ENCODE data around the gene IL4R. TPM values are rescaled to one million over a fixed set of nuclear protein-coding genes. Genes with fewer than 3 reads are reported as not detected.

Gene IL4R
- total and polyA plus RNA-seq, 2 of the 13 experiments (the other 11 are each of a cell fraction or from before 2014, with no cell fraction given), result 15.9 to 49.6 TPM

DNA sequence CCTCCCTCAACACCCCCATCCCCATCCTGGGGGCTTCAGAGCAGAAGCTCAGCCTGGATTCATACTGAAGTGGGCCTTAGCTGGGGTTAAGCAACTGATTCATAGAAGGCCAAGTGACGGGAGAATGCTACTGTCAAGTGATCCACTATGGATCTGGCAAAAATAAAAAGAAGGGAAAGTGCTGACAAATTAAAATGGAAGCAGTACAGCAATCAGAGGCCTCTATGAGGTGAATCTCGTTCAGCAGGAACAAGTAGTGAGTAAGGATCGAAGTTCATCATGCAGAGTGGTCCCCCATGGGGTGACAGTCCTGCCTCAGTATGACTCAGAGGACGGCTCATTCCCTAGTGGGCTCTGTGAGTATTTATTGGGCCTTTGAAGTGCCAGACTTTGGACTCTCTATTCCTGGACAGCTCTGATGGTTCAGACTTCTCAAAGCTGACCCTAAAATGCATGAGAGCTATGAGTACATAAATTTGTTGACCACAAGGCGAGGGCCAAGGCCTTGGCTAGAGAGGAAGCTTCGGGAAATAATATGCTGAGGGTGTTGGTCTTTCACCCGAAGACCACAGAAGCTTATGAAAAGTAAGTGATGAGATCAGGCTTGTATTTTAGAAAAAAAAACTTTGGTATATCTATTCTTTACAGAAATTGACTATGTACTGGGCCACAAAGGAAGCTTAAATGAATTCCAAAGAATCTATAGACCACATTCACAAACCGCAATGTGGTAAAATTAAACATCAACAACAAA is 39.9 kb upstream of the IL4R start (continued):
- TF ChIP-seq SMAD1 (CRISPR knock-in tag; IDR thresholded peaks at IDR 0.05; ENCODE audit: borderline replicate concordance, low read depth) (no peak), HOXD1 (CRISPR knock-in tag; IDR thresholded peaks at IDR 0.05) (peak; percentile 88; the same call in 1 of the 2 replicates), SSRP1 (CRISPR knock-in tag; IDR thresholded peaks at IDR 0.05) (no peak), IKZF1 (IDR thresholded peaks at IDR 0.05) (no peak), SUZ12 (IDR thresholded peaks at IDR 0.05; ENCODE audit: low read depth, low read length) (no peak), ZNF446 (CRISPR knock-in tag; IDR thresholded peaks at IDR 0.05) (no peak), HOXA7 (CRISPR knock-in tag; IDR thresholded peaks at IDR 0.05) (no peak), MTF1 (CRISPR knock-in tag; IDR thresholded peaks at IDR 0.05) (peak; percentile 79; the same call in 1 of the 2 replicates), ZNF33A (CRISPR knock-in tag; IDR thresholded peaks at IDR 0.05; ENCODE audit: borderline replicate concordance) (peak; percentile 67; the same call in 1 of the 2 replicates), CREM (IDR thresholded peaks at IDR 0.05) (peak; percentile 95), CREM (CRISPR knock-in tag; IDR thresholded peaks at IDR 0.05) (no peak), ARNTL (CRISPR knock-in tag; IDR thresholded peaks at IDR 0.05) (peak; percentile 46; the same call in 1 of the 2 replicates), RELA (CRISPR knock-in tag; IDR thresholded peaks at IDR 0.05) (no peak; the same call in 1 of the 2 replicates), ZNF44 (CRISPR knock-in tag; IDR thresholded peaks at IDR 0.05) (no peak), ZNF891 (CRISPR knock-in tag; IDR thresholded peaks at IDR 0.05) (no peak), ZFP41 (CRISPR knock-in tag; IDR thresholded peaks at IDR 0.05; ENCODE audit: borderline replicate concordance) (no peak; the same call in 1 of the 2 replicates), CC2D1A (CRISPR knock-in tag; IDR thresholded peaks at IDR 0.05) (0 out of 2 replicates have a peak, but pooled peaks have one; percentile 56), NCOA5 (CRISPR knock-in tag; IDR thresholded peaks at IDR 0.05) (no peak), MEF2D (CRISPR knock-in tag; IDR thresholded peaks at IDR 0.05) (peak; percentile 98), JUND (CRISPR knock-in tag; IDR thresholded peaks at IDR 0.05) (peak; percentile 97), MXI1 (IDR thresholded peaks at IDR 0.05; ENCODE audit: borderline replicate concordance, low read depth, low read length) (peak; percentile 37; the same call in 1 of the 3 replicates), RBM22 (optimal IDR thresholded peaks at IDR 0.05; ENCODE audit: low read length) (peak; percentile 47)
- TF ChIP-seq, protein P1, sequence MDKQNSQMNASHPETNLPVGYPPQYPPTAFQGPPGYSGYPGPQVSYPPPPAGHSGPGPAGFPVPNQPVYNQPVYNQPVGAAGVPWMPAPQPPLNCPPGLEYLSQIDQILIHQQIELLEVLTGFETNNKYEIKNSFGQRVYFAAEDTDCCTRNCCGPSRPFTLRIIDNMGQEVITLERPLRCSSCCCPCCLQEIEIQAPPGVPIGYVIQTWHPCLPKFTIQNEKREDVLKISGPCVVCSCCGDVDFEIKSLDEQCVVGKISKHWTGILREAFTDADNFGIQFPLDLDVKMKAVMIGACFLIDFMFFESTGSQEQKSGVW (CRISPR knock-in tag; IDR thresholded peaks at IDR 0.05; ENCODE audit: borderline replicate concordance), result no peak
- TF ChIP-seq, protein P2, sequence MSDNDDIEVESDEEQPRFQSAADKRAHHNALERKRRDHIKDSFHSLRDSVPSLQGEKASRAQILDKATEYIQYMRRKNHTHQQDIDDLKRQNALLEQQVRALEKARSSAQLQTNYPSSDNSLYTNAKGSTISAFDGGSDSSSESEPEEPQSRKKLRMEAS (IDR thresholded peaks at IDR 0.05), result peak; percentile 85
- TF ChIP-seq, protein P3, sequence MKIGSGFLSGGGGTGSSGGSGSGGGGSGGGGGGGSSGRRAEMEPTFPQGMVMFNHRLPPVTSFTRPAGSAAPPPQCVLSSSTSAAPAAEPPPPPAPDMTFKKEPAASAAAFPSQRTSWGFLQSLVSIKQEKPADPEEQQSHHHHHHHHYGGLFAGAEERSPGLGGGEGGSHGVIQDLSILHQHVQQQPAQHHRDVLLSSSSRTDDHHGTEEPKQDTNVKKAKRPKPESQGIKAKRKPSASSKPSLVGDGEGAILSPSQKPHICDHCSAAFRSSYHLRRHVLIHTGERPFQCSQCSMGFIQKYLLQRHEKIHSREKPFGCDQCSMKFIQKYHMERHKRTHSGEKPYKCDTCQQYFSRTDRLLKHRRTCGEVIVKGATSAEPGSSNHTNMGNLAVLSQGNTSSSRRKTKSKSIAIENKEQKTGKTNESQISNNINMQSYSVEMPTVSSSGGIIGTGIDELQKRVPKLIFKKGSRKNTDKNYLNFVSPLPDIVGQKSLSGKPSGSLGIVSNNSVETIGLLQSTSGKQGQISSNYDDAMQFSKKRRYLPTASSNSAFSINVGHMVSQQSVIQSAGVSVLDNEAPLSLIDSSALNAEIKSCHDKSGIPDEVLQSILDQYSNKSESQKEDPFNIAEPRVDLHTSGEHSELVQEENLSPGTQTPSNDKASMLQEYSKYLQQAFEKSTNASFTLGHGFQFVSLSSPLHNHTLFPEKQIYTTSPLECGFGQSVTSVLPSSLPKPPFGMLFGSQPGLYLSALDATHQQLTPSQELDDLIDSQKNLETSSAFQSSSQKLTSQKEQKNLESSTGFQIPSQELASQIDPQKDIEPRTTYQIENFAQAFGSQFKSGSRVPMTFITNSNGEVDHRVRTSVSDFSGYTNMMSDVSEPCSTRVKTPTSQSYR (CRISPR knock-in tag; IDR thresholded peaks at IDR 0.05; ENCODE audit: borderline replicate concordance), result peak; percentile 74; the same call in 1 of the 2 replicates
- TF ChIP-seq, protein P4, sequence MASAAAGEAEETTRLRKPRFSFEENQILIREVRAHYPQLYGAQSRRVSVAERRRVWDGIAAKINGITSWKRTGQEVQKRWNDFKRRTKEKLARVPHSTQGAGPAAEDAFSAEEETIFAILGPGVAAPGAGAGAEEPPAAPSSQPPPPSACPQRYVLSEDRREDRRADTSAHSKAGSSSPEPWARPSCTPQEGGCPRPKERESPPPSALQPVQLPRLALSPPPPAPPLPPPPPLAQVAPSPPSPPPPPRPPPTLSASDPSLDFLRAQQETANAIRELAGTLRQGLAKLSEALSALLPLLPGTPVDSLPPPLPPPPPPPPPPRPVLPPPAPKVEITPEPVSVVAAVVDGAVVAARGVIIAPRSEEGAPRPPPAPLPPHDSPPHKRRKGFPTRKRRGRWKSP (CRISPR knock-in tag; IDR thresholded peaks at IDR 0.05), result peak; percentile 88
- TF ChIP-seq, protein P5, sequence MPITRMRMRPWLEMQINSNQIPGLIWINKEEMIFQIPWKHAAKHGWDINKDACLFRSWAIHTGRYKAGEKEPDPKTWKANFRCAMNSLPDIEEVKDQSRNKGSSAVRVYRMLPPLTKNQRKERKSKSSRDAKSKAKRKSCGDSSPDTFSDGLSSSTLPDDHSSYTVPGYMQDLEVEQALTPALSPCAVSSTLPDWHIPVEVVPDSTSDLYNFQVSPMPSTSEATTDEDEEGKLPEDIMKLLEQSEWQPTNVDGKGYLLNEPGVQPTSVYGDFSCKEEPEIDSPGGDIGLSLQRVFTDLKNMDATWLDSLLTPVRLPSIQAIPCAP (CRISPR knock-in tag; IDR thresholded peaks at IDR 0.05; ENCODE audit: low read depth), result no peak

Data from HepG2 (cell line).